Stimulated activated effector memory CD8-positive, alpha-beta T cell treated with anti-CD3 and anti-CD28 coated beads, Interleukin-12 subunit alpha, Interleukin-12 subunit beta, amount 100 ng/mL, for 72 hours (primary cell): ENCODE data around the gene CRYBG1.
"Not testable (repeated sequence)": the region's sequence is repeated elsewhere in the genome, so short reads cannot be mapped to it uniquely, and the experiment has no call there.

Experiments used
- ATAC-seq: fragments of 150-1000 bp; cut with Tn5 transposase; 2 replicates; pipeline ENCODE4 v1.10.0; 2021
- DNase-seq, 2 donors: peaks; one replicate each; pipeline ENCODE4 v3.0.0; 2021 to 2022; ENCODE audit warnings: low spot score in 2 of 2
- H3K27ac Mint-ChIP-seq: one replicate; pipeline ENCODE4 v1.8.0; 2022; ENCODE audit warnings: mild to moderate bottlenecking, mixed read lengths
- H3K36me3 Mint-ChIP-seq: one replicate; pipeline ENCODE4 v1.8.0; 2022; ENCODE audit warnings: mild to moderate bottlenecking, mixed read lengths
- H3K4me1 Mint-ChIP-seq: one replicate; pipeline ENCODE4 v1.8.0; 2022; ENCODE audit warnings: mixed read lengths
- H3K4me3 Mint-ChIP-seq: one replicate; pipeline ENCODE4 v1.8.0; 2022; ENCODE audit warnings: mild to moderate bottlenecking, mixed read lengths
- H3K9me3 Mint-ChIP-seq: one replicate; pipeline ENCODE4 v1.8.0; 2022; ENCODE audit warnings: mixed read lengths

Gene CRYBG1

GRCh38 chr6:106390088-106390487 lies 29.6 kb downstream of the CRYBG1 start:
- no peak overlapping the region for H3K4me3 Mint-ChIP-seq
- ATAC-seq: no peak
- no peak for DNase-seq
- no peaks in the 10 kb centered on the region for H3K9me3 Mint-ChIP-seq
- H3K36me3 Mint-ChIP-seq: no peaks in the 10 kb centered on the region
- H3K4me1 Mint-ChIP-seq: no peaks in the 10 kb centered on the region
- H3K27ac Mint-ChIP-seq: no peak overlapping the region

GRCh38 chr6:106396426-106397220 lies 36.1 kb downstream of the CRYBG1 start:
- Mint-ChIP-seq H3K4me3 (no peak overlapping the region), H3K9me3 (no peaks in the 10 kb centered on the region)

GRCh38 chr6:106397431-106397830 lies 36.9 kb downstream of the CRYBG1 start:
- Mint-ChIP-seq H3K9me3 (no peaks in the 10 kb centered on the region), H3K4me1 (no peaks in the 10 kb centered on the region), H3K4me3 (no peak overlapping the region), H3K27ac (no peak overlapping the region), H3K36me3 (no peaks in the 10 kb centered on the region)
- ATAC-seq (no peak), DNase-seq (no peak)

More at GRCh38 chr6:106396426-106397220, 36.1 kb downstream of the CRYBG1 start:
- Mint-ChIP-seq H3K27ac (no peak overlapping the region), H3K4me1 (no peaks in the 10 kb centered on the region), H3K36me3 (no peaks in the 10 kb centered on the region)
- DNase-seq (no peak), ATAC-seq (no peak)

GRCh38 chr6:106398621-106399020 lies 38.1 kb downstream of the CRYBG1 start:
- Mint-ChIP-seq H3K27ac (no peak overlapping the region), H3K4me1 (no peaks in the 10 kb centered on the region), H3K9me3 (no peaks in the 10 kb centered on the region), H3K4me3 (no peak overlapping the region), H3K36me3 (no peaks in the 10 kb centered on the region)
- ATAC-seq (no peak), DNase-seq (no peak)

- H3K4me1 Mint-ChIP-seq, H3K4me3 Mint-ChIP-seq, H3K9me3 Mint-ChIP-seq, H3K27ac Mint-ChIP-seq, DNase-seq, ATAC-seq, H3K36me3 Mint-ChIP-seq: not testable (repeated sequence)
Measured at GRCh38 chr6:106405044-106405443, 44.5 kb downstream of the CRYBG1 start.

GRCh38 chr6:106411056-106411455 lies 50.5 kb downstream of the CRYBG1 start:
- DNase-seq: no peak
- H3K4me3 Mint-ChIP-seq: no peak overlapping the region
- no peak overlapping the region for H3K27ac Mint-ChIP-seq
- peaks cover 10% of the 10 kb centered on the region for H3K9me3 Mint-ChIP-seq
- H3K4me1 Mint-ChIP-seq: peaks cover 4% of the 10 kb centered on the region
- H3K36me3 Mint-ChIP-seq: no peaks in the 10 kb centered on the region
- no peak for ATAC-seq

GRCh38 chr6:106411643-106412200 lies 51.2 kb downstream of the CRYBG1 start:
- peak; percentile 11 for ATAC-seq
- H3K36me3 Mint-ChIP-seq: no peaks in the 10 kb centered on the region
- no peak overlapping the region for H3K4me3 Mint-ChIP-seq
- H3K4me1 Mint-ChIP-seq: peaks cover 7% of the 10 kb centered on the region
- no peak overlapping the region for H3K27ac Mint-ChIP-seq
- no peak for DNase-seq
- peaks cover 10% of the 10 kb centered on the region for H3K9me3 Mint-ChIP-seq

GRCh38 chr6:106413016-106413415 lies 52.5 kb downstream of the CRYBG1 start:
- peaks cover 7% of the 10 kb centered on the region for H3K4me1 Mint-ChIP-seq
- no peaks in the 10 kb centered on the region for H3K36me3 Mint-ChIP-seq
- no peak for DNase-seq
- no peaks in the 10 kb centered on the region for H3K9me3 Mint-ChIP-seq
- ATAC-seq: no peak
- H3K27ac Mint-ChIP-seq: no peak overlapping the region
- H3K4me3 Mint-ChIP-seq: no peak overlapping the region

GRCh38 chr6:106413722-106414121 lies 53.2 kb downstream of the CRYBG1 start:
- H3K4me1 Mint-ChIP-seq: peaks cover 7% of the 10 kb centered on the region
- ATAC-seq: no peak
- DNase-seq: no peak
- no peak overlapping the region for H3K4me3 Mint-ChIP-seq
- H3K36me3 Mint-ChIP-seq: no peaks in the 10 kb centered on the region
- H3K27ac Mint-ChIP-seq: no peak overlapping the region
- no peaks in the 10 kb centered on the region for H3K9me3 Mint-ChIP-seq

GRCh38 chr6:106415921-106416320 lies 55.4 kb downstream of the CRYBG1 start:
- Mint-ChIP-seq H3K36me3 (no peaks in the 10 kb centered on the region), H3K4me3 (no peak overlapping the region), H3K9me3 (no peaks in the 10 kb centered on the region), H3K27ac (no peak overlapping the region), H3K4me1 (peaks cover 7% of the 10 kb centered on the region)
- no peak for ATAC-seq
- DNase-seq: no peak

GRCh38 chr6:106417572-106418147 lies 57.1 kb downstream of the CRYBG1 start:
- peaks cover 7% of the 10 kb centered on the region for H3K4me1 Mint-ChIP-seq

GRCh38 chr6:106419900-106420613 lies 59.5 kb downstream of the CRYBG1 start:
- ATAC-seq (no peak), DNase-seq (no peak)
- Mint-ChIP-seq H3K4me3 (no peak overlapping the region), H3K9me3 (no peaks in the 10 kb centered on the region), H3K4me1 (peaks cover 7% of the 10 kb centered on the region), H3K36me3 (no peaks in the 10 kb centered on the region), H3K27ac (no peak overlapping the region)

More at GRCh38 chr6:106417572-106418147, 57.1 kb downstream of the CRYBG1 start:
- no peaks in the 10 kb centered on the region for H3K36me3 Mint-ChIP-seq
- H3K4me3 Mint-ChIP-seq: no peak overlapping the region
- ATAC-seq: no peak
- DNase-seq: no peak
- no peaks in the 10 kb centered on the region for H3K9me3 Mint-ChIP-seq
- H3K27ac Mint-ChIP-seq: no peak overlapping the region

- no peaks in the 10 kb centered on the region for H3K4me1 Mint-ChIP-seq
- no peak for ATAC-seq
- H3K4me3 Mint-ChIP-seq: no peak overlapping the region
- H3K27ac Mint-ChIP-seq: no peak overlapping the region
- no peaks in the 10 kb centered on the region for H3K9me3 Mint-ChIP-seq
- no peak for DNase-seq
- no peaks in the 10 kb centered on the region for H3K36me3 Mint-ChIP-seq
Measured at GRCh38 chr6:106421496-106421895, 61.0 kb downstream of the CRYBG1 start.

GRCh38 chr6:106422534-106422933 lies 62.0 kb downstream of the CRYBG1 start:
- H3K4me1 Mint-ChIP-seq: no peaks in the 10 kb centered on the region
- no peaks in the 10 kb centered on the region for H3K36me3 Mint-ChIP-seq
- no peak for DNase-seq
- no peaks in the 10 kb centered on the region for H3K9me3 Mint-ChIP-seq
- H3K4me3 Mint-ChIP-seq: no peak overlapping the region
- H3K27ac Mint-ChIP-seq: no peak overlapping the region
- ATAC-seq: no peak

GRCh38 chr6:106425382-106425781 lies 64.9 kb downstream of the CRYBG1 start:
- Mint-ChIP-seq H3K9me3 (no peaks in the 10 kb centered on the region), H3K27ac (no peak overlapping the region), H3K4me1 (no peaks in the 10 kb centered on the region), H3K36me3 (no peaks in the 10 kb centered on the region), H3K4me3 (no peak overlapping the region)
- no peak for DNase-seq
- no peak for ATAC-seq
